ENCODE measurements around the gene FGFR2.

FGFR2 gene

GRCh38 chr10:121607310-121608055 is 9.2 kb upstream of the FGFR2 start:
- Histone ChIP-seq H3K9me3 (ENCODE audit: low read depth, low read length) (no peaks in the 10 kb centered on the region), H3K9ac (ENCODE audit: insufficient read length) (no peak overlapping the region), H3K27ac (no peak overlapping the region), H3K4me3 (no peak overlapping the region), H3K36me3 (ENCODE audit: insufficient read depth, low read length) (no peaks in the 10 kb centered on the region)
- DNase-seq (ENCODE audit: low read depth, low spot score): no peak
- TF ChIP-seq FOXP2 (optimal IDR thresholded peaks at IDR 0.05; ENCODE audit: control extremely low read depth, extremely low read length, insufficient read depth): no peak
- TF ChIP-seq POLR2AphosphoS5 (IDR thresholded peaks at IDR 0.05; ENCODE audit: borderline replicate concordance, low read depth, low read length): no peak
- TF ChIP-seq EZH2 (IDR thresholded peaks at IDR 0.05): no peak

- H3K36me3 ChIP-seq (ENCODE audit: insufficient read depth, low read length): no peaks in the 10 kb centered on the region
- H3K9me3 ChIP-seq (ENCODE audit: low read depth, low read length): no peaks in the 10 kb centered on the region
- no peak overlapping the region for H3K9ac ChIP-seq (ENCODE audit: insufficient read length)
- no peak for TF ChIP-seq POLR2AphosphoS5 (IDR thresholded peaks at IDR 0.05; ENCODE audit: borderline replicate concordance, low read depth, low read length)
- TF ChIP-seq EZH2 (IDR thresholded peaks at IDR 0.05): no peak
- no peak for TF ChIP-seq FOXP2 (optimal IDR thresholded peaks at IDR 0.05; ENCODE audit: control extremely low read depth, extremely low read length, insufficient read depth)
- no peak overlapping the region for H3K4me3 ChIP-seq
- no peak overlapping the region for H3K27ac ChIP-seq
- DNase-seq (ENCODE audit: low read depth, low spot score): no peak
Measured at GRCh38 chr10:121605708-121606107, 7.5 kb upstream of the FGFR2 start.

- Histone ChIP-seq H3K36me3 (ENCODE audit: insufficient read depth, low read length) (no peaks in the 10 kb centered on the region), H3K27ac (no peak overlapping the region), H3K9me3 (ENCODE audit: low read depth, low read length) (no peaks in the 10 kb centered on the region), H3K9ac (ENCODE audit: insufficient read length) (no peak overlapping the region), H3K4me3 (no peak overlapping the region)
- no peak for TF ChIP-seq FOXP2 (optimal IDR thresholded peaks at IDR 0.05; ENCODE audit: control extremely low read depth, extremely low read length, insufficient read depth)
- TF ChIP-seq POLR2AphosphoS5 (IDR thresholded peaks at IDR 0.05; ENCODE audit: borderline replicate concordance, low read depth, low read length): no peak
- TF ChIP-seq EZH2 (IDR thresholded peaks at IDR 0.05): no peak
- DNase-seq (ENCODE audit: low read depth, low spot score): no peak
Measured at GRCh38 chr10:121601458-121601857, 3.2 kb upstream of the FGFR2 start.

GRCh38 chr10:121600611-121601010 is 2.4 kb upstream of the FGFR2 start:
- H3K36me3 ChIP-seq (ENCODE audit: insufficient read depth, low read length): no peaks in the 10 kb centered on the region
- H3K9ac ChIP-seq (ENCODE audit: insufficient read length): no peak overlapping the region
- H3K9me3 ChIP-seq (ENCODE audit: low read depth, low read length): no peaks in the 10 kb centered on the region
- no peak overlapping the region for H3K27ac ChIP-seq
- TF ChIP-seq EZH2 (IDR thresholded peaks at IDR 0.05): no peak
- TF ChIP-seq POLR2AphosphoS5 (IDR thresholded peaks at IDR 0.05; ENCODE audit: borderline replicate concordance, low read depth, low read length): no peak
- no peak for TF ChIP-seq FOXP2 (optimal IDR thresholded peaks at IDR 0.05; ENCODE audit: control extremely low read depth, extremely low read length, insufficient read depth)
- H3K4me3 ChIP-seq: no peak overlapping the region
- no peak for DNase-seq (ENCODE audit: low read depth, low spot score)

GRCh38 chr10:121599947-121600346 is 1.7 kb upstream of the FGFR2 start:
- no peak for DNase-seq (ENCODE audit: low read depth, low spot score)
- no peak overlapping the region for H3K27ac ChIP-seq

GRCh38 chr10:121597504-121598262 is 561 bp downstream of the FGFR2 start:
- Histone ChIP-seq H3K27ac (no peak overlapping the region), H3K9ac (ENCODE audit: insufficient read length) (no peak overlapping the region), H3K36me3 (ENCODE audit: insufficient read depth, low read length) (no peaks in the 10 kb centered on the region), H3K9me3 (ENCODE audit: low read depth, low read length) (no peaks in the 10 kb centered on the region), H3K4me3 (0 out of 2 replicates have a peak overlapping the region, but pooled peaks have one; percentile 36)
- DNase-seq (ENCODE audit: low read depth, low spot score): no peak
- TF ChIP-seq EZH2 (IDR thresholded peaks at IDR 0.05) (no peak), FOXP2 (optimal IDR thresholded peaks at IDR 0.05; ENCODE audit: control extremely low read depth, extremely low read length, insufficient read depth) (no peak), POLR2AphosphoS5 (IDR thresholded peaks at IDR 0.05; ENCODE audit: borderline replicate concordance, low read depth, low read length) (no peak)

More at GRCh38 chr10:121599947-121600346, 1.7 kb upstream of the FGFR2 start:
- Histone ChIP-seq H3K9ac (ENCODE audit: insufficient read length) (no peak overlapping the region), H3K36me3 (ENCODE audit: insufficient read depth, low read length) (no peaks in the 10 kb centered on the region), H3K9me3 (ENCODE audit: low read depth, low read length) (no peaks in the 10 kb centered on the region), H3K4me3 (no peak overlapping the region)
- no peak for TF ChIP-seq POLR2AphosphoS5 (IDR thresholded peaks at IDR 0.05; ENCODE audit: borderline replicate concordance, low read depth, low read length)
- TF ChIP-seq EZH2 (IDR thresholded peaks at IDR 0.05): no peak
- TF ChIP-seq FOXP2 (optimal IDR thresholded peaks at IDR 0.05; ENCODE audit: control extremely low read depth, extremely low read length, insufficient read depth): no peak

- H3K36me3 ChIP-seq (ENCODE audit: insufficient read depth, low read length): no peaks in the 10 kb centered on the region
- no peak overlapping the region for H3K9ac ChIP-seq (ENCODE audit: insufficient read length)
- no peak overlapping the region for H3K4me3 ChIP-seq
- H3K9me3 ChIP-seq (ENCODE audit: low read depth, low read length): no peaks in the 10 kb centered on the region
- H3K27ac ChIP-seq: no peak overlapping the region
- DNase-seq (ENCODE audit: low read depth, low spot score): no peak
- TF ChIP-seq EZH2 (IDR thresholded peaks at IDR 0.05) (peak; percentile 28), FOXP2 (optimal IDR thresholded peaks at IDR 0.05; ENCODE audit: control extremely low read depth, extremely low read length, insufficient read depth) (no peak), POLR2AphosphoS5 (IDR thresholded peaks at IDR 0.05; ENCODE audit: borderline replicate concordance, low read depth, low read length) (no peak)
Measured at GRCh38 chr10:121596689-121597503, 1.3 kb downstream of the FGFR2 start.

Measured in SK-N-MC (cell line).